ENCODE data around the gene IKZF1. TPM values are rescaled to one million over a fixed set of nuclear protein-coding genes. Genes with fewer than 3 reads are reported as not detected.

The IKZF1 gene
- total and polyA plus RNA-seq, 2 of the 4 experiments (the other 2 are of a cell fraction) = not detected

- BruUV-seq (replicated peaks) = no TSS peak
- WGBS, 2 experiments (ENCODE audit: extremely low coverage in 2 of 2, insufficient read length in 1 of 2) = 69% methylated on average over 4 of the region's 18 CpGs; no CpG with 5 or more reads in 1 of the 2 experiments
- no peak overlapping the region for H3K27ac ChIP-seq (ENCODE audit: insufficient read depth, low read length)
- no peak overlapping the region for H2BK120ac ChIP-seq (ENCODE audit: low read depth, low read length)
- intact Hi-C loops (cut with micrococcal nuclease) = no loop called here
- TF ChIP-seq SMC3 (IDR thresholded peaks at IDR 0.05; ENCODE audit: low read depth, low read length) (no peak), BHLHE40 (IDR thresholded peaks at IDR 0.05; ENCODE audit: low read depth, low read length) (no peak), RAD21 (IDR thresholded peaks at IDR 0.05; ENCODE audit: low read length) (no peak), POLR2A (IDR thresholded peaks at IDR 0.05; ENCODE audit: low read depth, low read length) (no peak), MAFK (IDR thresholded peaks at IDR 0.05; ENCODE audit: low read depth, low read length) (no peak), RCOR1 (IDR thresholded peaks at IDR 0.05; ENCODE audit: insufficient replicate concordance, low read length) (no peak), ELK1 (IDR thresholded peaks at IDR 0.05; ENCODE audit: borderline replicate concordance, low read depth, low read length) (no peak)
- dilution Hi-C loops (cut with HindIII; ENCODE audit: low sequenced_read_pairs, unreplicated experiment) = no loop called here
- H2BK20ac ChIP-seq (ENCODE audit: low read depth, low read length) = no peak overlapping the region
- H3K79me1 ChIP-seq (ENCODE audit: low read depth in 1 of 2, low read length in 2 of 2) = no peaks in the 10 kb centered on the region
- no peaks in the 10 kb centered on the region for H3K27me3 ChIP-seq (ENCODE audit: control insufficient read depth, insufficient read depth, low read length)
- H2BK15ac ChIP-seq (ENCODE audit: low read depth, low read length) = no peak overlapping the region
- no peak overlapping the region for H3K18ac ChIP-seq (ENCODE audit: low read depth, low read length)
- no peaks in the 10 kb centered on the region for H3K36me3 ChIP-seq (ENCODE audit: control insufficient read depth, insufficient read depth, low read length)
- no peak overlapping the region for H4K5ac ChIP-seq (ENCODE audit: low read depth, low read length)
- no peak overlapping the region for H4K8ac ChIP-seq (ENCODE audit: low read depth in 2 of 2, low read length in 2 of 2)
- H4K20me1 ChIP-seq (ENCODE audit: insufficient read depth, low read length) = no peaks in the 10 kb centered on the region
- H3K4me1 ChIP-seq (ENCODE audit: control insufficient read depth, insufficient read depth, low read length) = no peaks in the 10 kb centered on the region
- H3K9me3 ChIP-seq (ENCODE audit: control insufficient read depth, insufficient read depth, low read length) = no peaks in the 10 kb centered on the region
- ChIA-PET POLR2A (ENCODE audit: unreplicated experiment) (no interaction called here), CTCF (no interaction called here)
- no peak overlapping the region for H4K91ac ChIP-seq (ENCODE audit: insufficient read depth, low read depth, low read length)
- no peak overlapping the region for H3K56ac ChIP-seq (ENCODE audit: extremely low read depth, insufficient read depth, low read length)
- in situ Hi-C loops (cut with MboI; ENCODE audit: low sequenced_read_pairs) = no loop called here
- H2BK5ac ChIP-seq (ENCODE audit: low read depth, low read length, poor library complexity, severe bottlenecking) = no peak overlapping the region
- H2AFZ ChIP-seq (replicated peaks; ENCODE audit: low read length, poor library complexity) = no peak overlapping the region
- H3K4ac ChIP-seq (ENCODE audit: low read depth, low read length) = no peak overlapping the region
- H3K4me2 ChIP-seq (ENCODE audit: low read depth, low read length) = no peak overlapping the region
- no peaks in the 10 kb centered on the region for H3K9me1 ChIP-seq (ENCODE audit: insufficient read depth, low read length)
- no peak overlapping the region for H2AK9ac ChIP-seq (replicated peaks; ENCODE audit: low read depth, low read length, poor library complexity)
- H2AK5ac ChIP-seq (ENCODE audit: low read depth, low read length) = no peak overlapping the region
- no peak for DNase-seq
- no peak overlapping the region for H3K14ac ChIP-seq (replicated peaks; ENCODE audit: low read depth, low read length)
- no peak overlapping the region for H3K23ac ChIP-seq (ENCODE audit: low read depth, low read length)
- H3K4me3 ChIP-seq (ENCODE audit: insufficient read depth, low read depth, low read length) = no peak overlapping the region
- ATAC-seq (ENCODE audit: low read depth) = no peak
- no peak overlapping the region for H3K9ac ChIP-seq (ENCODE audit: low read depth, low read length)
These were observed 45.7 kb downstream of the IKZF1 start for GRCh38 chr7:50349963-50350944.
